ENCODE measurements around the gene MUC21. TPM values are rescaled to one million over a fixed set of nuclear protein-coding genes. Genes with fewer than 3 reads are reported as not detected.

MUC21 gene
- polyA plus RNA-seq, 3 donors, result not detected

DNA sequence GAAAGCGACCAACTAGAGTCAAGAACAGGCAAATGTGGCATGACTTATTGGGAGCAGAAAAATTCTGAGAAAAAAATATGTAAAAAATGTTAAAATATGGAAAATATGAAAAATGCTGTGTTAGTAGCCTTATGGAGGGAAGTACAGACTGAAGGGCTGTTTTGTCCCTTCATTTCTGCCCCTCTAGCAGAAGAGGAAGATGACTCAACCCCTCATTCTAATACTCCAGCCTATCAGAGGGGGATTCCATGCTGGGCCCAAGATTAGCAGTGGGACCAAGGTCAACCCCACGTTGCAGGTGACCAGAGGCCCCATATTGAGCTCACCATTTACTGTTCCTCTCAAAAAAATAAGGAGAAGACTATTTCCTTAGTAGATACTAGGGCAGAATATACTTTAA, 8.4 kb downstream of the MUC21 start:
- Mint-ChIP-seq H3K4me1 (peaks cover 4% of the 10 kb centered on the region), H3K36me3 (no peaks in the 10 kb centered on the region), H3K27me3 (ENCODE audit: low read depth in 3 of 3) (peaks cover 1 to 6% (median 3%) of the 10 kb centered on the region in 3 donors), H3K27ac (no peak overlapping the region), H3K4me3 (no peak overlapping the region), H3K9me3 (peaks cover 0 to 13% (median 5%) of the 10 kb centered on the region in 7 donors)
- Histone ChIP-seq H3K27me3 (ENCODE audit: control insufficient read depth in 2 of 2, insufficient read depth in 2 of 2, low read length in 2 of 2) (no peaks in the 10 kb centered on the region), H3K9ac (ENCODE audit: insufficient read depth, low read length, poor library complexity, severe bottlenecking) (no peak overlapping the region), H3K79me2 (ENCODE audit: insufficient read depth, low read length) (no peaks in the 10 kb centered on the region), H3K4me2 (replicated peaks; ENCODE audit: extremely low read depth, low read length, poor library complexity, severe bottlenecking) (no peak overlapping the region), H3K27ac (ENCODE audit: low read depth in 1 of 2, low read length in 2 of 2) (no peak overlapping the region), H3K4me3 (replicated peaks in 1 of 3; ENCODE audit: low read depth in 2 of 3, low read length in 3 of 3) (no peak overlapping the region), H3K4me1 (ENCODE audit: control insufficient read depth in 1 of 2, insufficient read depth in 2 of 2, low read length in 2 of 2) (no peaks in the 10 kb centered on the region), H3K9me3 (replicated peaks in 1 of 2; ENCODE audit: control insufficient read depth in 1 of 2, insufficient read depth in 1 of 2, low read length in 2 of 2) (no peaks in the 10 kb centered on the region), H2AFZ (ENCODE audit: insufficient read depth, low read depth, low read length, poor library complexity, severe bottlenecking) (no peak overlapping the region), H3K36me3 (replicated peaks in 1 of 2; ENCODE audit: control insufficient read depth in 1 of 2, insufficient read depth in 2 of 2, low read length in 2 of 2) (no peaks in the 10 kb centered on the region), H4K20me1 (ENCODE audit: insufficient read depth, low read length) (no peaks in the 10 kb centered on the region)
- intact Hi-C loops (cut with micrococcal nuclease), result no loop called here
- no peak for DNase-seq
- TF ChIP-seq, protein P1, sequence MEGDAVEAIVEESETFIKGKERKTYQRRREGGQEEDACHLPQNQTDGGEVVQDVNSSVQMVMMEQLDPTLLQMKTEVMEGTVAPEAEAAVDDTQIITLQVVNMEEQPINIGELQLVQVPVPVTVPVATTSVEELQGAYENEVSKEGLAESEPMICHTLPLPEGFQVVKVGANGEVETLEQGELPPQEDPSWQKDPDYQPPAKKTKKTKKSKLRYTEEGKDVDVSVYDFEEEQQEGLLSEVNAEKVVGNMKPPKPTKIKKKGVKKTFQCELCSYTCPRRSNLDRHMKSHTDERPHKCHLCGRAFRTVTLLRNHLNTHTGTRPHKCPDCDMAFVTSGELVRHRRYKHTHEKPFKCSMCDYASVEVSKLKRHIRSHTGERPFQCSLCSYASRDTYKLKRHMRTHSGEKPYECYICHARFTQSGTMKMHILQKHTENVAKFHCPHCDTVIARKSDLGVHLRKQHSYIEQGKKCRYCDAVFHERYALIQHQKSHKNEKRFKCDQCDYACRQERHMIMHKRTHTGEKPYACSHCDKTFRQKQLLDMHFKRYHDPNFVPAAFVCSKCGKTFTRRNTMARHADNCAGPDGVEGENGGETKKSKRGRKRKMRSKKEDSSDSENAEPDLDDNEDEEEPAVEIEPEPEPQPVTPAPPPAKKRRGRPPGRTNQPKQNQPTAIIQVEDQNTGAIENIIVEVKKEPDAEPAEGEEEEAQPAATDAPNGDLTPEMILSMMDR (IDR thresholded peaks at IDR 0.05), result no peak
- 100% methylated on average over 1 of the region's 2 CpGs for WGBS (ENCODE audit: insufficient coverage)

DNA sequence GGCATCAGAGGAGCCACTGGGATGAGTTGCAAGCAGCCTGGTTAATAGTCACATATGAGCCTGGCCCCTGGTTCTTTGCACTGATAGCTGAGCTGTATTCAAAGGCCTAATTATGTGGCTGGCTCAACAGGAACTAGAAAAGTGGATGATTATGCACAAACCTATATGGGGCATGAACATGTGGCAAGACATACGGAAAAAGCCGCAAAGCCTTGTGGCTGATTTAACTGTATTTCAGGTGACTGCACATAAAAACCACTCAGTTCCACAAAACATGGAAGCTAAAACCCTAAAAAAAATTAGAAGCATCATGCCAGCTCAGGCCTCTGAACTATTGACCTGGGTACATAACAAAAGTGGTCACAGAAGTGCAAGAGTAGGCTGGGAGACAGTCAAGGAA, 13.8 kb downstream of the MUC21 start:
- H3K9me3 ChIP-seq (replicated peaks in 1 of 2; ENCODE audit: control insufficient read depth in 1 of 2, insufficient read depth in 1 of 2, low read length in 2 of 2), result no peaks in the 10 kb centered on the region
- no peaks in the 10 kb centered on the region for H3K27me3 ChIP-seq (ENCODE audit: control insufficient read depth in 2 of 2, insufficient read depth in 2 of 2, low read length in 2 of 2)
- no CpG with 5 or more reads among the region's 2 CpGs for WGBS (ENCODE audit: insufficient coverage)
- intact Hi-C loops (cut with micrococcal nuclease), result no loop called here
- no peak for DNase-seq
- H4K20me1 ChIP-seq (ENCODE audit: insufficient read depth, low read length), result no peaks in the 10 kb centered on the region
- H3K27ac Mint-ChIP-seq, result no peak overlapping the region
- no peak overlapping the region for H3K4me2 ChIP-seq (replicated peaks; ENCODE audit: extremely low read depth, low read length, poor library complexity, severe bottlenecking)
- H2AFZ ChIP-seq (ENCODE audit: insufficient read depth, low read depth, low read length, poor library complexity, severe bottlenecking), result no peak overlapping the region
- H3K79me2 ChIP-seq (ENCODE audit: insufficient read depth, low read length), result no peaks in the 10 kb centered on the region
- no peak overlapping the region for H3K27ac ChIP-seq (ENCODE audit: low read depth in 1 of 2, low read length in 2 of 2)
- H3K9me3 Mint-ChIP-seq, result peaks cover 0 to 13% (median 7%) of the 10 kb centered on the region in 7 donors
- H3K4me1 ChIP-seq (ENCODE audit: control insufficient read depth in 1 of 2, insufficient read depth in 2 of 2, low read length in 2 of 2), result no peaks in the 10 kb centered on the region
- H3K9ac ChIP-seq (ENCODE audit: insufficient read depth, low read length, poor library complexity, severe bottlenecking), result no peak overlapping the region
- H3K36me3 Mint-ChIP-seq, result no peaks in the 10 kb centered on the region
- H3K4me1 Mint-ChIP-seq, result no peaks in the 10 kb centered on the region
- H3K4me3 ChIP-seq (replicated peaks in 1 of 3; ENCODE audit: low read depth in 2 of 3, low read length in 3 of 3), result no peak overlapping the region
- H3K36me3 ChIP-seq (replicated peaks in 1 of 2; ENCODE audit: control insufficient read depth in 1 of 2, insufficient read depth in 2 of 2, low read length in 2 of 2), result no peaks in the 10 kb centered on the region
- peaks cover 0 to 3% (median 1%) of the 10 kb centered on the region in 3 donors for H3K27me3 Mint-ChIP-seq (ENCODE audit: low read depth in 3 of 3)
- H3K4me3 Mint-ChIP-seq, result no peak overlapping the region
- TF ChIP-seq, protein P1 (IDR thresholded peaks at IDR 0.05), result no peak
